PFSK-1 (cell line): ENCODE results near the gene RCC1.

Source experiments
- FOXP2 ChIP-seq: optimal IDR thresholded peaks from 2 replicates; pipeline ENCODE3; 2011; ENCODE audit warnings: borderline replicate concordance, control low read depth, inconsistent platforms; ENCODE audit not compliant: insufficient read depth; ENCODE audit errors: extremely low read length, extremely low read depth
- POLR2AphosphoS5 ChIP-seq: IDR thresholded peaks from 2 replicates; pipeline ENCODE4 v1.6.1; 2012; ENCODE audit warnings: low read depth, mild to moderate bottlenecking, control low read depth, low read length, moderate library complexity
- REST ChIP-seq, 2 experiments: IDR thresholded peaks; 2 replicates each; pipeline versions ENCODE4 v1.6.1 to v1.8.0; 2011 to 2012; ENCODE audit warnings: low read depth in 2 of 2, low read length in 2 of 2, control low read depth in 1 of 2, inconsistent platforms in 1 of 2, mild to moderate bottlenecking in 1 of 2, moderate library complexity in 1 of 2; ENCODE audit not compliant: insufficient read depth in 1 of 2
- SIN3A ChIP-seq: IDR thresholded peaks from 2 replicates; pipeline ENCODE4 v1.6.1; 2012; ENCODE audit warnings: mild to moderate bottlenecking, low read length, moderate library complexity, borderline replicate concordance; ENCODE audit not compliant: insufficient read depth
- TAF1 ChIP-seq: IDR thresholded peaks from 2 replicates; pipeline ENCODE4 v1.6.1; 2012; ENCODE audit warnings: low read length, control low read depth, borderline replicate concordance; ENCODE audit not compliant: insufficient read depth

RCC1 gene

DNA sequence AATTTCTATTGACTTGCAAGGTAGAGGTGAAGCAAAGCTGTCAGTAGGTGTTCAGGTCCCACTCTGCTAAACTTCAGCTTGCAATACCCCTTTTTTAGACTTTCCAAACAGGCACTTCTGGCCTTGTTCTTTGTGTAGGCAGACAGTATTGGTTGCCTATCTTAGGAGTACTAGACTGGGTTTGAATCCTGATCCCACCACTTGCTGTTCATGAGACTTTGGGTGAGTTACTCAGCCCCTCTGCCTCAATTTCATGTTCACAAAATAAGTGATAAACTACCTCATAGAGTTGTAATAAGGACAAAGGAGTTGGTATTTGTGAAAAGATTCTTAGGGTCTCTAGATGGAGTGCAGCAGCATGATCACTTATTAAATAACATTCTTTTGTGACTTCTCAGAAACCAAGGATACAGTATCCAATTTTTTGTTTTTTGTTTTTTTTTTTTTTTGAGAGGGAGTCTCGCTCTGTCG lies 5.2 kb downstream of the RCC1 start:
- TF ChIP-seq POLR2AphosphoS5 (peak; percentile 89), SIN3A (0 out of 2 replicates have a peak, but pooled peaks have one; percentile 6), REST (IDR thresholded peaks at IDR 0.05; ENCODE audit: insufficient read depth in 1 of 2, low read depth in 2 of 2, low read length in 2 of 2) (no peak)

GRCh38 chr1:28512058-28512611 lies 6.3 kb downstream of the RCC1 start:
- TF ChIP-seq SIN3A (no peak), POLR2AphosphoS5 (no peak)

- TF ChIP-seq TAF1: no peak
- no peak for TF ChIP-seq POLR2AphosphoS5
- TF ChIP-seq FOXP2: no peak
- TF ChIP-seq SIN3A: no peak
- no peak for TF ChIP-seq REST (IDR thresholded peaks at IDR 0.05; ENCODE audit: insufficient read depth in 1 of 2, low read depth in 2 of 2, low read length in 2 of 2)
Observed at GRCh38 chr1:28516518-28516956, 10.7 kb downstream of the RCC1 start.

GRCh38 chr1:28517649-28517999 lies 11.8 kb downstream of the RCC1 start:
- TF ChIP-seq FOXP2 (no peak), SIN3A (0 out of 2 replicates have a peak, but pooled peaks have one; percentile 22), POLR2AphosphoS5 (no peak), REST (IDR thresholded peaks at IDR 0.05; ENCODE audit: insufficient read depth in 1 of 2, low read depth in 2 of 2, low read length in 2 of 2) (no peak), TAF1 (no peak)

DNA sequence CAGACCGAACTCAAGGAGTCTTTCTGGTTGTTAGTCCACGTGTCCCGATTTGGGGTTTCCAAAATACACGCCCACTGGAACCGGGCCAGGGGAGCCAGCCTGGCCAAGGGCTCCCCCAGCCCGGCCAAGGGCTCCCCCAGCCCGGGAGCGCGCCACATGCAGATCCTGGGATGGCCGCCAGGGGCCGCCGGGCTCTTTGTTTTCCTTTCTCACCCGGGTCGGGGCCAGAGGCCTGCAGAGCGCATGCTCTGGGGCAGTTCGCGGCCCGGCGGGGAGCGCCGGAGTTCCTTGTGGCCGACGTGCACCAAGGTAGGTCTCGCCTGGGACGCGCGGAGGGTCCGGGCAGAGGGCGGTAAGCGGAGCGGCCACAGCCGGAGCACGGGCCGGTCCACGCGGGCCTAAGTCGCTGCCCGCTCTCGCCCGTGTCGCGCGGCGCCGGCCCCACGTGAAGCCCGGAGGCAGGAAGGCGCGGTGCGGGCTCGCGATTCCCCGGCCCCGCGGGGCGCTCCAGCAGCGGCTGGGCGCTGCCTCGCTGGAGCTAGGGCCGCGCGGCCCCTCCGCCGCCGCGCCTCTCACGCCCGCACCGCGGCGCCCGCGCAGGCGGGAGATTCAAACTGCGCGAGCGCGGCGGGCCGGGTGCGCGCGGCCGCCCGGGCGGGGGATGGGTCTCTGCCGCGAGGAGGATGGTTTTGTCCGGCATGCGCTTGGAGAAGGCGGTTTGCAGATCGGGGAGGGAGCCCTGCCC lies 12.3 kb downstream of the RCC1 start:
- TF ChIP-seq TAF1 (peak; percentile 65; the same call in 1 of the 2 replicates), FOXP2 (peak; percentile 34), SIN3A (no peak; the same call in 1 of the 2 replicates), REST (IDR thresholded peaks at IDR 0.05; ENCODE audit: insufficient read depth in 1 of 2, low read depth in 2 of 2, low read length in 2 of 2) (no peak), POLR2AphosphoS5 (peak; percentile 80)
